NB4 (cell line): ENCODE measurements around the gene WSCD1.

ENCODE experiments used
- DNase-seq: peaks from one replicate; pipeline ENCODE4 v3.0.0; 2010; ENCODE audit warnings: low read depth
- H3K4me3 ChIP-seq: one replicate; pipeline ENCODE4 v1.5.1; 2011; ENCODE audit warnings: mild to moderate bottlenecking, low read depth, low read length, moderate library complexity
- CTCF ChIP-seq: IDR thresholded peaks from one replicate; pipeline ENCODE4 v1.5.1; 2012; ENCODE audit warnings: low read depth, low read length
- MYC ChIP-seq: IDR thresholded peaks from 2 replicates; pipeline ENCODE4 v1.6.1; 2011; ENCODE audit warnings: low read depth, low read length
- POLR2A ChIP-seq: IDR thresholded peaks from 2 replicates; pipeline ENCODE4 v1.6.1; 2011; ENCODE audit warnings: mild to moderate bottlenecking; ENCODE audit not compliant: insufficient read length; ENCODE audit errors: extremely low read depth
- TF ChIP-seq, protein P1 (sequence below): IDR thresholded peaks from 2 replicates; pipeline ENCODE4 v1.6.1; 2011; ENCODE audit warnings: low read depth, low read length

The WSCD1 gene

GRCh38 chr17:6075050-6075449 is 4.9 kb downstream of the WSCD1 start:
- TF ChIP-seq CTCF = no peak
- TF ChIP-seq, protein P1, sequence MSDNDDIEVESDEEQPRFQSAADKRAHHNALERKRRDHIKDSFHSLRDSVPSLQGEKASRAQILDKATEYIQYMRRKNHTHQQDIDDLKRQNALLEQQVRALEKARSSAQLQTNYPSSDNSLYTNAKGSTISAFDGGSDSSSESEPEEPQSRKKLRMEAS = no peak
- TF ChIP-seq MYC = no peak
- no peak for TF ChIP-seq POLR2A
- no peak for DNase-seq
- no peak overlapping the region for H3K4me3 ChIP-seq

DNA sequence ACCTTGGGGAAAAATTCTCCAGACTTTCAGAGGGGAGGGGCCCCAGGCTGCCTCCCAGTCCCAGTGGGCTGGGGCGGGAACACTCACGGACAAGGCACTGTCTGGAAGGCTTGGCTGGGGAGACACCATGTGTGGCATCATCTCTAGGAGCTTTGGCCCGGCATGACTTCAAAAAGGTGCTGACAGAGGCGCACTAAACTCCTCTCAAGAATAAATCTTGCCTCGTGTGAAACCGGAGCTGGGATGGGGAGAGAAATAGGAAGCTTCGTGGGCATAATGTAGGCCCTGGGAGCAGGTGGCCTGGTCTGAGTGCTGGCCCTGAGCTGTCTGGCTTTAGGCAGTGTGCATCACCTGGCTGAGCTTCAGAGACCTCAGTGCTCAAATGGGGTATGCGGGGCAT is 5.7 kb downstream of the WSCD1 start:
- TF ChIP-seq CTCF = no peak
- TF ChIP-seq MYC = no peak
- no peak for TF ChIP-seq POLR2A
- TF ChIP-seq, protein P1 = no peak
- no peak for DNase-seq
- no peak overlapping the region for H3K4me3 ChIP-seq

GRCh38 chr17:6077752-6078151 is 7.6 kb downstream of the WSCD1 start:
- DNase-seq = no peak
- H3K4me3 ChIP-seq = no peak overlapping the region
- no peak for TF ChIP-seq POLR2A
- TF ChIP-seq, protein P1 = no peak
- no peak for TF ChIP-seq MYC
- no peak for TF ChIP-seq CTCF

DNA sequence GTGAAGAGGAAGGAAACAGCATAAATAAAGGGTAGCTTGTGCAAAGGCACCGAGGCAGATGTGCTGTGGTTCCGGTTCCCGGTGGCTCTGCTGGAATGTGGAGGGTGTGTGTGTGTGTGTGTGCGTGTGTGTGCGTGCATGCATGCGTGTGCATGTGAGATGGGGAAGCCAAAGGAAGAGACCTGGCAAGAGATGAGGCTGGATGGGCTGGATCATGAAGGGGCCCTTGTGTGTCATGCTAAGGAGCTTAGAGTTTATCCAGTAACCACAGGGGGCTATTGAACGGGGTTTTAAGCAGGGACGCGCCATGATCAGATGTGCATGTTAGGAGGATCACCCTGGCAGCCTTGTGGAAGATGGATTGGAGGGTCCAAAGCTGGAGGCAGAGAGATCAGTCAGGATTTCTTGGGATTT is 8.3 kb downstream of the WSCD1 start:
- H3K4me3 ChIP-seq = no peak overlapping the region
- DNase-seq = no peak
- TF ChIP-seq, protein P1 = no peak
- TF ChIP-seq CTCF (no peak), MYC (no peak), POLR2A (no peak)

- DNase-seq = no peak
- TF ChIP-seq, protein P1 = no peak
- TF ChIP-seq CTCF = no peak
- no peak for TF ChIP-seq POLR2A
- TF ChIP-seq MYC = no peak
- H3K4me3 ChIP-seq = no peak overlapping the region
These were observed 9.1 kb downstream of the WSCD1 start for GRCh38 chr17:6079155-6079888.

DNA sequence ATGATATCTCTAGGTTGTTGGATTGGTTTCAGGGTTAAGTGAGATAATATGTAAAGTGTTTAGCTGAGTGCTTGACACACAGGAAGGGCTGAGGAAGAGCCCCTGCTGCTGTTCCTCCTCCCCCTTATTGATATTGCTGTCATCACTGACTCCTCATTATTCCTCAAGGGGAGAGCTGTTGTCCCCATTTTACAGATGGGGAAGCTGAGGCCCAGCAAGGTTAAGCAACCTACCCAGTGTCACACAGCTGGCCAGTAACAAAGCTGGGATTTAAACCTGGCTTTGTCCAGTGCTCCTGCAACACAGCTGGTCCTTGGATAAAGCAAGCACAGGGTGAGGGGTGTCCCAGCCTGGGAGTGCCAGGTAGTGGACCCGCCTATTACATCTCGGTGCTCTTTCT is 9.8 kb downstream of the WSCD1 start:
- TF ChIP-seq MYC (no peak), CTCF (no peak), POLR2A (no peak)
- TF ChIP-seq, protein P1 = no peak
- DNase-seq = no peak
- H3K4me3 ChIP-seq = no peak overlapping the region
